CD14-positive monocyte (primary cell): ENCODE measurements around the gene SNAP47. TPM values are rescaled to one million over a fixed set of nuclear protein-coding genes. Genes with fewer than 3 reads are reported as not detected.
A peak's percentile ranks its signal among the peaks of the same experiment; 100 is the strongest.

Source experiments
- DNase-seq, 3 donors: peaks; one replicate each; pipeline ENCODE4 v3.0.0-alpha.2; 2011 to 2022
- H2AFZ ChIP-seq: 2 replicates; pipeline ENCODE4 v1.6.0; 2012; ENCODE audit warnings: mild to moderate bottlenecking, low read depth, low read length, inconsistent platforms; ENCODE audit not compliant: insufficient read depth, poor library complexity, severe bottlenecking
- H3K27ac ChIP-seq, 2 donors: 1 replicate in 1 of 2; 2 replicates in 1 of 2; pipeline ENCODE4 v1.5.1; 2012 to 2013; ENCODE audit warnings: low read length in 2 of 2, control low read depth in 1 of 2, inconsistent platforms in 1 of 2, low read depth in 1 of 2, mild to moderate bottlenecking in 1 of 2
- H3K27me3 ChIP-seq, 2 donors: one replicate each; pipeline versions ENCODE4 v1.6.0 to v1.6.1; 2011 to 2013; ENCODE audit warnings: low read length in 2 of 2; ENCODE audit not compliant: control insufficient read depth in 2 of 2, insufficient read depth in 2 of 2
- H3K36me3 ChIP-seq, 2 donors: replicated peaks in 1 of 2; 1 replicate in 1 of 2; 2 replicates in 1 of 2; pipeline versions ENCODE4 v1.5.1 to v1.6.1; 2012 to 2013; ENCODE audit warnings: low read length in 2 of 2, control low read depth in 1 of 2, inconsistent platforms in 1 of 2, mild to moderate bottlenecking in 1 of 2; ENCODE audit not compliant: insufficient read depth in 2 of 2, control insufficient read depth in 1 of 2
- H3K4me1 ChIP-seq, 2 donors: 1 replicate in 1 of 2; 2 replicates in 1 of 2; pipeline versions ENCODE4 v1.5.1 to v1.6.1; 2012 to 2013; ENCODE audit warnings: low read length in 2 of 2, control low read depth in 1 of 2, inconsistent platforms in 1 of 2, mild to moderate bottlenecking in 1 of 2, moderate library complexity in 1 of 2; ENCODE audit not compliant: insufficient read depth in 2 of 2, control insufficient read depth in 1 of 2
- H3K4me2 ChIP-seq: replicated peaks from 2 replicates; pipeline ENCODE3; 2012; ENCODE audit warnings: low read length, moderate library complexity, mild to moderate bottlenecking; ENCODE audit not compliant: poor library complexity, severe bottlenecking; ENCODE audit errors: extremely low read depth
- H3K4me3 ChIP-seq, 3 experiments: fragments of 200-600 bp in 1 of 3; sonication (generic) in 1 of 3; replicated peaks in 1 of 3; 1 replicate in 2 of 3; 2 replicates in 1 of 3; pipeline ENCODE4 v1.5.1; 2011 to 2013; ENCODE audit warnings: low read length in 3 of 3, mild to moderate bottlenecking in 3 of 3, control low read depth in 2 of 3, low read depth in 2 of 3, inconsistent platforms in 1 of 3, moderate library complexity in 1 of 3
- H3K79me2 ChIP-seq: 2 replicates; pipeline ENCODE4 v1.6.0; 2012; ENCODE audit warnings: mild to moderate bottlenecking, control low read depth, inconsistent platforms, low read length, moderate library complexity; ENCODE audit not compliant: insufficient read depth
- H3K9ac ChIP-seq: 2 replicates; pipeline ENCODE4 v1.6.0; 2017; ENCODE audit warnings: low read length, mild to moderate bottlenecking; ENCODE audit not compliant: insufficient read depth, poor library complexity, severe bottlenecking
- H3K9me3 ChIP-seq, 2 donors: replicated peaks in 1 of 2; 1 replicate in 1 of 2; 2 replicates in 1 of 2; pipeline versions ENCODE4 v1.5.1 to v1.6.1; 2012 to 2013; ENCODE audit warnings: low read length in 2 of 2, control low read depth in 1 of 2; ENCODE audit not compliant: control insufficient read depth in 1 of 2, insufficient read depth in 1 of 2
- H4K20me1 ChIP-seq: 2 replicates; pipeline ENCODE4 v1.6.0; 2012; ENCODE audit warnings: mild to moderate bottlenecking, low read length, control low read depth, moderate library complexity; ENCODE audit not compliant: insufficient read depth
- H3K27ac Mint-ChIP-seq, 7 donors: one replicate each; pipeline ENCODE4 v1.8.0; 2020; ENCODE audit warnings: mild to moderate bottlenecking in 7 of 7, mixed read lengths in 7 of 7, moderate library complexity in 6 of 7, inconsistent platforms in 2 of 7
- H3K27me3 Mint-ChIP-seq, 3 donors: one replicate each; pipeline ENCODE4 v1.8.0; 2021 to 2022; ENCODE audit warnings: low read depth in 3 of 3, mild to moderate bottlenecking in 3 of 3, mixed read lengths in 3 of 3, moderate library complexity in 3 of 3, inconsistent platforms in 1 of 3
- H3K36me3 Mint-ChIP-seq, 2 donors: one replicate each; pipeline ENCODE4 v1.8.0; 2020; ENCODE audit warnings: mixed read lengths in 2 of 2, inconsistent platforms in 1 of 2, mild to moderate bottlenecking in 1 of 2
- H3K4me1 Mint-ChIP-seq: one replicate; pipeline ENCODE4 v1.8.0; 2020; ENCODE audit warnings: mild to moderate bottlenecking, mixed read lengths
- H3K4me3 Mint-ChIP-seq, 2 donors: one replicate each; pipeline ENCODE4 v1.8.0; 2020; ENCODE audit warnings: mild to moderate bottlenecking in 2 of 2, mixed read lengths in 2 of 2, moderate library complexity in 1 of 2
- H3K9me3 Mint-ChIP-seq, 7 donors: one replicate each; pipeline ENCODE4 v1.8.0; 2020 to 2022; ENCODE audit warnings: mixed read lengths in 7 of 7, mild to moderate bottlenecking in 6 of 7, moderate library complexity in 6 of 7, inconsistent platforms in 2 of 7
- CTCF ChIP-seq: fragments of 200-600 bp; IDR thresholded peaks from one replicate; pipeline ENCODE4 v1.8.0; 2022; ENCODE audit warnings: antibody characterized with exemption, mild to moderate bottlenecking
- WGBS: methylation state at CpG from one replicate; pipeline ENCODE4 v1.1.5; 2013; ENCODE audit warnings: missing lambda C conversion rate; ENCODE audit not compliant: insufficient coverage; 5-methylcytosine and 5-hydroxymethylcytosine counted together
- intact Hi-C, 2 donors: fragments of 100-400 bp; cut with micrococcal nuclease; formaldehyde crosslinking; loops; one replicate each; pipeline versions ENCODE4 v1.15.0 to v1.15.1; 2023
- polyA plus RNA-seq, 3 donors: library from polyadenylated mRNA; depleted of rRNA in 1 of 3; unstranded in 2 of 3; stranded (reverse) in 1 of 3; fragments of 300-500 nt in 2 of 3; fragments of >200 nt in 1 of 3; fragmentation: Illumina TruSeq in 2 of 3; gene quantifications; 1 replicate in 2 of 3; 2 replicates in 1 of 3; pipeline ENCODE4 v1.2.3, GENCODE V29; 2012 to 2021

The SNAP47 gene
- polyA plus RNA-seq, 3 donors: 15.4 to 25.0 (median 20.5) TPM

GRCh38 chr1:227815468-227816409 is 80.5 kb downstream of the SNAP47 start, which contains the start of gene PRSS38:
Gene PRSS38, plus strand, starts transcription at chr1:227815675. Its CDS starts 42 bp downstream, at chr1:227815717.
- Mint-ChIP-seq H3K9me3 (peaks cover 20 to 48% (median 37%) of the 10 kb centered on the region in 7 donors), H3K36me3 (no peaks in the 10 kb centered on the region), H3K27me3 (no peaks in the 10 kb centered on the region), H3K4me3 (no peak within 1 kb of the TSS), H3K27ac (peak within 1 kb of the TSS in 1 of 7 donors; percentile 77), H3K4me1 (no peaks in the 10 kb centered on the region)
- no peak for DNase-seq
- Histone ChIP-seq H3K27ac (no peak within 1 kb of the TSS), H3K4me2 (no peak within 1 kb of the TSS), H3K9ac (no peak within 1 kb of the TSS), H3K9me3 (peaks cover 32 to 39% of the 10 kb centered on the region in 2 donors), H4K20me1 (no peaks in the 10 kb centered on the region), H3K36me3 (no peaks in the 10 kb centered on the region), H3K27me3 (no peaks in the 10 kb centered on the region), H3K4me1 (no peaks in the 10 kb centered on the region), H3K4me3 (no peak within 1 kb of the TSS), H3K79me2 (no peaks in the 10 kb centered on the region), H2AFZ (no peak within 1 kb of the TSS)
- intact Hi-C loops: no loop called here
- TF ChIP-seq CTCF: no peak
- 90% methylated on average over 43 of the region's 44 CpGs for WGBS

- Mint-ChIP-seq H3K9me3 (peaks cover 21 to 48% (median 42%) of the 10 kb centered on the region in 7 donors), H3K4me1 (no peaks in the 10 kb centered on the region), H3K4me3 (no peak overlapping the region), H3K36me3 (no peaks in the 10 kb centered on the region), H3K27ac (no peak overlapping the region), H3K27me3 (no peaks in the 10 kb centered on the region)
- H3K79me2 ChIP-seq: no peaks in the 10 kb centered on the region
- H3K27ac ChIP-seq: no peak overlapping the region
- H3K4me3 ChIP-seq: no peak overlapping the region
- no peak overlapping the region for H3K9ac ChIP-seq
- TF ChIP-seq CTCF: no peak
- H4K20me1 ChIP-seq: no peaks in the 10 kb centered on the region
- no peak overlapping the region for H3K4me2 ChIP-seq
- DNase-seq: no peak
- WGBS: 87% methylated on average over 13 of the region's 16 CpGs
- no peaks in the 10 kb centered on the region for H3K27me3 ChIP-seq
- no peaks in the 10 kb centered on the region for H3K36me3 ChIP-seq
- H3K4me1 ChIP-seq: no peaks in the 10 kb centered on the region
- H2AFZ ChIP-seq: no peak overlapping the region
- intact Hi-C loops: no loop called here
- peaks cover 32 to 39% of the 10 kb centered on the region in 2 donors for H3K9me3 ChIP-seq
These were observed 81.7 kb downstream of the SNAP47 start for GRCh38 chr1:227816750-227817446.
